ENCODE results near the gene RRP1B.

DNA sequence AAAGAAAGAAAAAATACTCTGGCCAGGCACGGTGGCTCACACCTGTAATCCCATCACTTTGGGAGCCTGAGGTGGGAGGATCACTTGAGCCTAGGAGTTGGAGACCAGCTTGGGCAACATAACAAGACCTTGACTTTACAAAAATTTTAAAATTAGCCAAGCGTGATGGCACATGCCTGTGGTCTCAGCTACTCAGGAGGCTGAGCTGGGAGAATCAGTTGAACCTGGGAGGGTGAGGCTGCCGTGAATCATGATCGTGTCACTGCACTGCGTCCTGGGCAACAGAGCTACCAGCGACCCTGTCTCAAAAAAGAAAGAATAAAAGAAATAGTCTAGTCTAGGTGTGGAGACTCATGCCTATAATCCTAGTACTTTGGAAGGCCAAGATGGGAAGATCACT, 22.3 kb downstream of the RRP1B start:
- TF ChIP-seq, protein P1, sequence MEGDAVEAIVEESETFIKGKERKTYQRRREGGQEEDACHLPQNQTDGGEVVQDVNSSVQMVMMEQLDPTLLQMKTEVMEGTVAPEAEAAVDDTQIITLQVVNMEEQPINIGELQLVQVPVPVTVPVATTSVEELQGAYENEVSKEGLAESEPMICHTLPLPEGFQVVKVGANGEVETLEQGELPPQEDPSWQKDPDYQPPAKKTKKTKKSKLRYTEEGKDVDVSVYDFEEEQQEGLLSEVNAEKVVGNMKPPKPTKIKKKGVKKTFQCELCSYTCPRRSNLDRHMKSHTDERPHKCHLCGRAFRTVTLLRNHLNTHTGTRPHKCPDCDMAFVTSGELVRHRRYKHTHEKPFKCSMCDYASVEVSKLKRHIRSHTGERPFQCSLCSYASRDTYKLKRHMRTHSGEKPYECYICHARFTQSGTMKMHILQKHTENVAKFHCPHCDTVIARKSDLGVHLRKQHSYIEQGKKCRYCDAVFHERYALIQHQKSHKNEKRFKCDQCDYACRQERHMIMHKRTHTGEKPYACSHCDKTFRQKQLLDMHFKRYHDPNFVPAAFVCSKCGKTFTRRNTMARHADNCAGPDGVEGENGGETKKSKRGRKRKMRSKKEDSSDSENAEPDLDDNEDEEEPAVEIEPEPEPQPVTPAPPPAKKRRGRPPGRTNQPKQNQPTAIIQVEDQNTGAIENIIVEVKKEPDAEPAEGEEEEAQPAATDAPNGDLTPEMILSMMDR (IDR thresholded peaks at IDR 0.05; ENCODE audit: low read depth, low read length, missing input control), result no peak
- TF ChIP-seq, protein P2, sequence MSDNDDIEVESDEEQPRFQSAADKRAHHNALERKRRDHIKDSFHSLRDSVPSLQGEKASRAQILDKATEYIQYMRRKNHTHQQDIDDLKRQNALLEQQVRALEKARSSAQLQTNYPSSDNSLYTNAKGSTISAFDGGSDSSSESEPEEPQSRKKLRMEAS (IDR thresholded peaks at IDR 0.05), result no peak
- TF ChIP-seq YY1 (IDR thresholded peaks at IDR 0.05), result no peak
- TF ChIP-seq, protein P3, sequence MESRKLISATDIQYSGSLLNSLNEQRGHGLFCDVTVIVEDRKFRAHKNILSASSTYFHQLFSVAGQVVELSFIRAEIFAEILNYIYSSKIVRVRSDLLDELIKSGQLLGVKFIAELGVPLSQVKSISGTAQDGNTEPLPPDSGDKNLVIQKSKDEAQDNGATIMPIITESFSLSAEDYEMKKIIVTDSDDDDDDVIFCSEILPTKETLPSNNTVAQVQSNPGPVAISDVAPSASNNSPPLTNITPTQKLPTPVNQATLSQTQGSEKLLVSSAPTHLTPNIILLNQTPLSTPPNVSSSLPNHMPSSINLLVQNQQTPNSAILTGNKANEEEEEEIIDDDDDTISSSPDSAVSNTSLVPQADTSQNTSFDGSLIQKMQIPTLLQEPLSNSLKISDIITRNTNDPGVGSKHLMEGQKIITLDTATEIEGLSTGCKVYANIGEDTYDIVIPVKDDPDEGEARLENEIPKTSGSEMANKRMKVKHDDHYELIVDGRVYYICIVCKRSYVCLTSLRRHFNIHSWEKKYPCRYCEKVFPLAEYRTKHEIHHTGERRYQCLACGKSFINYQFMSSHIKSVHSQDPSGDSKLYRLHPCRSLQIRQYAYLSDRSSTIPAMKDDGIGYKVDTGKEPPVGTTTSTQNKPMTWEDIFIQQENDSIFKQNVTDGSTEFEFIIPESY (IDR thresholded peaks at IDR 0.05), result no peak
- TF ChIP-seq RAD21 (IDR thresholded peaks at IDR 0.05), result no peak
- no peak for TF ChIP-seq SP1 (IDR thresholded peaks at IDR 0.05)
- no peak for TF ChIP-seq EGR1 (IDR thresholded peaks at IDR 0.05; ENCODE audit: low read depth in 2 of 2)
- TF ChIP-seq, protein P4, sequence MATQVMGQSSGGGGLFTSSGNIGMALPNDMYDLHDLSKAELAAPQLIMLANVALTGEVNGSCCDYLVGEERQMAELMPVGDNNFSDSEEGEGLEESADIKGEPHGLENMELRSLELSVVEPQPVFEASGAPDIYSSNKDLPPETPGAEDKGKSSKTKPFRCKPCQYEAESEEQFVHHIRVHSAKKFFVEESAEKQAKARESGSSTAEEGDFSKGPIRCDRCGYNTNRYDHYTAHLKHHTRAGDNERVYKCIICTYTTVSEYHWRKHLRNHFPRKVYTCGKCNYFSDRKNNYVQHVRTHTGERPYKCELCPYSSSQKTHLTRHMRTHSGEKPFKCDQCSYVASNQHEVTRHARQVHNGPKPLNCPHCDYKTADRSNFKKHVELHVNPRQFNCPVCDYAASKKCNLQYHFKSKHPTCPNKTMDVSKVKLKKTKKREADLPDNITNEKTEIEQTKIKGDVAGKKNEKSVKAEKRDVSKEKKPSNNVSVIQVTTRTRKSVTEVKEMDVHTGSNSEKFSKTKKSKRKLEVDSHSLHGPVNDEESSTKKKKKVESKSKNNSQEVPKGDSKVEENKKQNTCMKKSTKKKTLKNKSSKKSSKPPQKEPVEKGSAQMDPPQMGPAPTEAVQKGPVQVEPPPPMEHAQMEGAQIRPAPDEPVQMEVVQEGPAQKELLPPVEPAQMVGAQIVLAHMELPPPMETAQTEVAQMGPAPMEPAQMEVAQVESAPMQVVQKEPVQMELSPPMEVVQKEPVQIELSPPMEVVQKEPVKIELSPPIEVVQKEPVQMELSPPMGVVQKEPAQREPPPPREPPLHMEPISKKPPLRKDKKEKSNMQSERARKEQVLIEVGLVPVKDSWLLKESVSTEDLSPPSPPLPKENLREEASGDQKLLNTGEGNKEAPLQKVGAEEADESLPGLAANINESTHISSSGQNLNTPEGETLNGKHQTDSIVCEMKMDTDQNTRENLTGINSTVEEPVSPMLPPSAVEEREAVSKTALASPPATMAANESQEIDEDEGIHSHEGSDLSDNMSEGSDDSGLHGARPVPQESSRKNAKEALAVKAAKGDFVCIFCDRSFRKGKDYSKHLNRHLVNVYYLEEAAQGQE (IDR thresholded peaks at IDR 0.05), result no peak
- no peak for TF ChIP-seq RXRA (IDR thresholded peaks at IDR 0.05)
- TF ChIP-seq TAF1 (conservative IDR thresholded peaks at IDR 0.05), result no peak

Measured in liver (tissue), 3 donors.